Measurements from ENCODE around the gene ITPR3. TPM values are rescaled to one million over a fixed set of nuclear protein-coding genes. Genes with fewer than 3 reads are reported as not detected.

The ITPR3 gene
- total RNA-seq, 4 donors from 2014 or later: 11.8 to 25.0 (median 19.6) TPM

GRCh38 chr6:33663727-33664449 lies 42.8 kb downstream of the ITPR3 start:
- ATAC-seq: no peak
- no peaks in the 10 kb centered on the region for H3K4me1 ChIP-seq
- peaks cover 0 to 81% of the 10 kb centered on the region in 2 donors for H3K36me3 ChIP-seq
- no peaks in the 10 kb centered on the region for H3K9me3 ChIP-seq
- peaks cover 19% of the 10 kb centered on the region for H3K27me3 ChIP-seq
- TF ChIP-seq POLR2A (IDR thresholded peaks at IDR 0.05): no peak
- no peak for TF ChIP-seq POLR2AphosphoS5 (IDR thresholded peaks at IDR 0.05)
- no peak for TF ChIP-seq EP300 (IDR thresholded peaks at IDR 0.05)
- TF ChIP-seq, protein P1, sequence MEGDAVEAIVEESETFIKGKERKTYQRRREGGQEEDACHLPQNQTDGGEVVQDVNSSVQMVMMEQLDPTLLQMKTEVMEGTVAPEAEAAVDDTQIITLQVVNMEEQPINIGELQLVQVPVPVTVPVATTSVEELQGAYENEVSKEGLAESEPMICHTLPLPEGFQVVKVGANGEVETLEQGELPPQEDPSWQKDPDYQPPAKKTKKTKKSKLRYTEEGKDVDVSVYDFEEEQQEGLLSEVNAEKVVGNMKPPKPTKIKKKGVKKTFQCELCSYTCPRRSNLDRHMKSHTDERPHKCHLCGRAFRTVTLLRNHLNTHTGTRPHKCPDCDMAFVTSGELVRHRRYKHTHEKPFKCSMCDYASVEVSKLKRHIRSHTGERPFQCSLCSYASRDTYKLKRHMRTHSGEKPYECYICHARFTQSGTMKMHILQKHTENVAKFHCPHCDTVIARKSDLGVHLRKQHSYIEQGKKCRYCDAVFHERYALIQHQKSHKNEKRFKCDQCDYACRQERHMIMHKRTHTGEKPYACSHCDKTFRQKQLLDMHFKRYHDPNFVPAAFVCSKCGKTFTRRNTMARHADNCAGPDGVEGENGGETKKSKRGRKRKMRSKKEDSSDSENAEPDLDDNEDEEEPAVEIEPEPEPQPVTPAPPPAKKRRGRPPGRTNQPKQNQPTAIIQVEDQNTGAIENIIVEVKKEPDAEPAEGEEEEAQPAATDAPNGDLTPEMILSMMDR (IDR thresholded peaks at IDR 0.05): no peak
- WGBS, 2 donors (ENCODE audit: low coverage in 1 of 2): 83% methylated on average over 2 of the region's 16 CpGs; no CpG with 5 or more reads in 1 of the 2 donors
- no peak overlapping the region for H3K27ac ChIP-seq
- H3K4me3 ChIP-seq: no peak overlapping the region

GRCh38 chr6:33664506-33665057 lies 43.5 kb downstream of the ITPR3 start:
- TF ChIP-seq POLR2AphosphoS5 (IDR thresholded peaks at IDR 0.05): no peak
- TF ChIP-seq EP300 (IDR thresholded peaks at IDR 0.05): no peak
- no peak for ATAC-seq
- H3K9me3 ChIP-seq: no peaks in the 10 kb centered on the region
- no peak overlapping the region for H3K27ac ChIP-seq
- H3K4me3 ChIP-seq: no peak overlapping the region
- H3K27me3 ChIP-seq: peaks cover 16% of the 10 kb centered on the region
- WGBS, 2 donors (ENCODE audit: low coverage in 1 of 2): 40 to 93% methylated on average over 2 to 3 of the region's 17 CpGs
- H3K36me3 ChIP-seq: peaks cover 0 to 82% of the 10 kb centered on the region in 2 donors
- no peaks in the 10 kb centered on the region for H3K4me1 ChIP-seq

GRCh38 chr6:33665957-33666356 lies 44.8 kb downstream of the ITPR3 start:
- Histone ChIP-seq H3K36me3 (peaks cover 0 to 90% of the 10 kb centered on the region in 2 donors), H3K4me1 (no peaks in the 10 kb centered on the region), H3K27me3 (peaks cover 30% of the 10 kb centered on the region), H3K4me3 (no peak overlapping the region), H3K27ac (no peak overlapping the region), H3K9me3 (no peaks in the 10 kb centered on the region)
- ATAC-seq: no peak
- 76% methylated on average over 6 of the region's 13 CpGs; no CpG with 5 or more reads in 1 of the 2 donors for WGBS, 2 donors (ENCODE audit: low coverage in 1 of 2)
- TF ChIP-seq POLR2AphosphoS5 (IDR thresholded peaks at IDR 0.05) (no peak), POLR2A (IDR thresholded peaks at IDR 0.05) (no peak), EP300 (IDR thresholded peaks at IDR 0.05) (no peak)
- TF ChIP-seq, protein P1 (IDR thresholded peaks at IDR 0.05): no peak

- H3K4me3 ChIP-seq: no peak overlapping the region
- no peaks in the 10 kb centered on the region for H3K9me3 ChIP-seq
- H3K36me3 ChIP-seq: peaks cover 0 to 91% of the 10 kb centered on the region in 2 donors
- no peak for ATAC-seq
- H3K4me1 ChIP-seq: no peaks in the 10 kb centered on the region
- no peak overlapping the region for H3K27ac ChIP-seq
- 100% methylated on average over 1 of the region's 16 CpGs; no CpG with 5 or more reads in 1 of the 2 donors for WGBS, 2 donors (ENCODE audit: low coverage in 1 of 2)
- H3K27me3 ChIP-seq: peaks cover 37% of the 10 kb centered on the region
- no peak for TF ChIP-seq EP300 (IDR thresholded peaks at IDR 0.05)
- TF ChIP-seq, protein P1 (IDR thresholded peaks at IDR 0.05): no peak
- no peak for TF ChIP-seq POLR2AphosphoS5 (IDR thresholded peaks at IDR 0.05)
- no peak for TF ChIP-seq POLR2A (IDR thresholded peaks at IDR 0.05)
Measured at GRCh38 chr6:33667072-33667471, 46.0 kb downstream of the ITPR3 start.

- WGBS, 2 donors (ENCODE audit: low coverage in 1 of 2): 80 to 90% methylated on average over 1 to 6 of the region's 11 CpGs
- H3K27me3 ChIP-seq: peaks cover 32% of the 10 kb centered on the region
- no peak overlapping the region for H3K27ac ChIP-seq
- H3K9me3 ChIP-seq: no peaks in the 10 kb centered on the region
- peaks cover 0 to 4% (median 0%) of the 10 kb centered on the region in 3 donors for H3K4me1 ChIP-seq
- no peak overlapping the region for H3K4me3 ChIP-seq
- TF ChIP-seq, protein P1 (IDR thresholded peaks at IDR 0.05): no peak
- TF ChIP-seq POLR2A (IDR thresholded peaks at IDR 0.05) (no peak), POLR2AphosphoS5 (IDR thresholded peaks at IDR 0.05) (no peak), EP300 (IDR thresholded peaks at IDR 0.05) (no peak)
- H3K36me3 ChIP-seq: peaks cover 0 to 86% of the 10 kb centered on the region in 2 donors
- ATAC-seq: no peak
Measured at GRCh38 chr6:33667776-33668175, 46.7 kb downstream of the ITPR3 start.
